GM06990 (cell line): Measurements from ENCODE around the gene MESD.

ENCODE experiments used
- DNase-seq: peaks from one replicate; pipeline ENCODE4 v3.0.0-alpha.2; 2011; ENCODE audit not compliant: insufficient read length; ENCODE audit errors: extremely low read depth
- H3K27me3 ChIP-seq: replicated peaks from 2 replicates; pipeline ENCODE4 v1.6.0; 2011; ENCODE audit warnings: low read length; ENCODE audit not compliant: control insufficient read depth, insufficient read depth
- H3K36me3 ChIP-seq: 2 replicates; pipeline ENCODE4 v1.5.1; 2011; ENCODE audit warnings: low read length; ENCODE audit not compliant: control insufficient read depth, insufficient read depth
- H3K4me3 ChIP-seq: replicated peaks from 2 replicates; pipeline ENCODE4 v1.5.1; 2011; ENCODE audit warnings: low read depth, mild to moderate bottlenecking, control low read depth, low read length
- CTCF ChIP-seq: IDR thresholded peaks from 2 replicates; pipeline ENCODE4 v1.5.1; 2011; ENCODE audit warnings: low read length, control low read depth, mild to moderate bottlenecking, inconsistent platforms; ENCODE audit not compliant: insufficient read depth, poor library complexity, severe bottlenecking

The MESD gene

GRCh38 chr15:81025721-81026370 is 36.2 kb upstream of the MESD start:
- no peak for TF ChIP-seq CTCF
- H3K4me3 ChIP-seq = no peak overlapping the region
- H3K27me3 ChIP-seq = no peaks in the 10 kb centered on the region
- no peak for DNase-seq
- H3K36me3 ChIP-seq = no peaks in the 10 kb centered on the region

- H3K36me3 ChIP-seq = no peaks in the 10 kb centered on the region
- no peak for TF ChIP-seq CTCF
- no peak for DNase-seq
- H3K27me3 ChIP-seq = no peaks in the 10 kb centered on the region
- no peak overlapping the region for H3K4me3 ChIP-seq
These were observed 35.3 kb upstream of the MESD start for GRCh38 chr15:81024936-81025335.

GRCh38 chr15:81024265-81024872 is 34.8 kb upstream of the MESD start:
- Histone ChIP-seq H3K36me3 (no peaks in the 10 kb centered on the region), H3K27me3 (no peaks in the 10 kb centered on the region), H3K4me3 (no peak overlapping the region)
- TF ChIP-seq CTCF = no peak
- peak; percentile 18 for DNase-seq

DNA sequence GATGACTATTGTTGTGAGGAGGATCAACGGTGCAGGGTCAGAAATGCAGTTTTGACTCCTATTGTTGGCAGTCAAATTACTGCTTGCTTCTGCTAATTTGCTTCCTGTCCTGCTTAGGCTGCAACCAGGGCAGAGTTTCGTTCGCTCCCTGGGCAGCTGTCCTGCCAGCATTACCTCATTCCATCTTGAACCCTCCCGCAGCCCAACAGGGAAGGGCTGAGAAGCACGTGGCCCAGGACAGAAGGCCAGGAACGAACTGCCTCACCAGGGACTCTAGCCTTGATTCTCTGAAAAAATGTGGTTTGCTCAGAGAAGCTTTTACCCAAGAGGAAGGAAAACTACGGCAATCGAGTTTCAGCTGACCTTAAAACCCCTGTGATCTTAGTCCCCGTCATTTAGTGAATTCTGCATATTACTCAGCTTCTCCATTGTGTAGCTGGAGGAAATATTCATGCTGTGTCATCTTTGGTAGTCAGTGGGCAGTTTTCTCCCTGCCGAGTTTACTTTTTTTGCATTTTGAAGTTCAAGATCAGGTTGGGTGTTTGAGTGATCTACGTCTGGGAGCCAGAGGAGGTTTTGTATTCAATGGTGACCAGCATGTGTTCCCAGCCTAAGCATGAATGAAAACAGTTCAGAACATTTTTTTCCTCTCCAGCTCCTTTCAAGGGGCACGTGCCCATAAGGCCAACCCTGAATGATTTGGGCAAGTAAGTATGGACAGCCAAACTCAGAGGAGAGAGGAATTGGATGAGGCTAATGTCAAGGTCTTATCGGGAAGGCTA is 34.1 kb upstream of the MESD start:
- TF ChIP-seq CTCF = no peak
- peak; percentile 86 for DNase-seq
- no peak overlapping the region for H3K4me3 ChIP-seq

DNA sequence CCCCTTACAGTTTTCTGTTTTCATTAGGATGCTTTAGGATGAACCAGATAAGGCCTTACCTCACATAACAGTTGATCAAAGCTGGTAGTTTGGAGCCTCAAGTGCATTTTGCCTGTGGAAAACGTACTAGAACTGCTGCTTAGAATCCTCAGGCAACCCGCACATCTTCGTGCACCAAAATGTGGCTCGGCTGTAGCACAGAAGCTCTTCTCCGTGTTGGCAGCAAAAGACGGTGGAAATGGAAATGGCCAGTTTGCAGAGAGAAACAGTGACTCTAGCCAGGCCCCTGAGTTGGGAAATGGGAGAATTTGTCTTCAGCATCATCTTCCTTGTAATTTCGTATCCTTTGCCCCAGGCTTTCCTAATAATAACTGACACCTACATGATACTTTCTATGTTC is 31.7 kb upstream of the MESD start:
- Histone ChIP-seq H3K4me3 (no peak overlapping the region), H3K27me3 (no peaks in the 10 kb centered on the region), H3K36me3 (no peaks in the 10 kb centered on the region)
- no peak for DNase-seq
- no peak for TF ChIP-seq CTCF

More for the DNA sequence above, 34.1 kb upstream of the MESD start:
- H3K36me3 ChIP-seq = no peaks in the 10 kb centered on the region
- no peaks in the 10 kb centered on the region for H3K27me3 ChIP-seq
